ENCODE results near the gene CFAP77.

The CFAP77 gene

GRCh38 chr9:132584601-132585560 lies 174.9 kb downstream of the CFAP77 start:
- Mint-ChIP-seq H3K4me1 (ENCODE audit: low read depth in 2 of 2) (peaks cover 5 to 8% of the 10 kb centered on the region in 2 donors), H3K27me3 (peaks cover 66 to 91% of the 10 kb centered on the region in 2 donors), H3K4me3 (no peak overlapping the region), H3K27ac (no peak overlapping the region), H3K36me3 (ENCODE audit: insufficient read depth) (peaks cover 29% of the 10 kb centered on the region), H3K9me3 (no peaks in the 10 kb centered on the region)
- no peak for DNase-seq
- ATAC-seq (replicated peaks): no peak

- no peak for ATAC-seq (replicated peaks)
- DNase-seq: no peak
- H3K4me1 Mint-ChIP-seq (ENCODE audit: low read depth in 2 of 2): peaks cover 7 to 12% of the 10 kb centered on the region in 2 donors
- peaks cover 27% of the 10 kb centered on the region for H3K36me3 Mint-ChIP-seq (ENCODE audit: insufficient read depth)
- no peak overlapping the region for H3K27ac Mint-ChIP-seq
- no peak overlapping the region for H3K4me3 Mint-ChIP-seq
- H3K9me3 Mint-ChIP-seq: no peaks in the 10 kb centered on the region
- H3K27me3 Mint-ChIP-seq: peaks cover 71 to 96% of the 10 kb centered on the region in 2 donors
Observed at GRCh38 chr9:132585954-132586829, 176.2 kb downstream of the CFAP77 start.

GRCh38 chr9:132586830-132587591 lies 177.0 kb downstream of the CFAP77 start:
- no peak for ATAC-seq (replicated peaks)
- peaks cover 71 to 96% of the 10 kb centered on the region in 2 donors for H3K27me3 Mint-ChIP-seq
- H3K9me3 Mint-ChIP-seq: no peaks in the 10 kb centered on the region
- H3K4me3 Mint-ChIP-seq: no peak overlapping the region
- H3K36me3 Mint-ChIP-seq (ENCODE audit: insufficient read depth): peaks cover 20% of the 10 kb centered on the region
- peaks cover 4 to 9% of the 10 kb centered on the region in 2 donors for H3K4me1 Mint-ChIP-seq (ENCODE audit: low read depth in 2 of 2)
- no peak for DNase-seq
- no peak overlapping the region for H3K27ac Mint-ChIP-seq

- peaks cover 76 to 98% of the 10 kb centered on the region in 2 donors for H3K27me3 Mint-ChIP-seq
- no peak overlapping the region for H3K4me3 Mint-ChIP-seq
- H3K36me3 Mint-ChIP-seq (ENCODE audit: insufficient read depth): peaks cover 15% of the 10 kb centered on the region
- no peak for DNase-seq
- H3K27ac Mint-ChIP-seq: no peak overlapping the region
- no peak for ATAC-seq (replicated peaks)
- H3K9me3 Mint-ChIP-seq: no peaks in the 10 kb centered on the region
- peaks cover 4 to 9% of the 10 kb centered on the region in 2 donors for H3K4me1 Mint-ChIP-seq (ENCODE audit: low read depth in 2 of 2)
Observed at GRCh38 chr9:132587592-132587955, 177.6 kb downstream of the CFAP77 start.

- Mint-ChIP-seq H3K27me3 (peaks cover 77 to 97% of the 10 kb centered on the region in 2 donors), H3K4me1 (ENCODE audit: low read depth in 2 of 2) (peaks cover 4 to 9% of the 10 kb centered on the region in 2 donors), H3K9me3 (no peaks in the 10 kb centered on the region), H3K27ac (no peak overlapping the region), H3K4me3 (no peak overlapping the region), H3K36me3 (ENCODE audit: insufficient read depth) (peaks cover 12% of the 10 kb centered on the region)
- ATAC-seq (replicated peaks): no peak
- DNase-seq: no peak
Observed at GRCh38 chr9:132588098-132588497, 178.1 kb downstream of the CFAP77 start.

GRCh38 chr9:132588501-132589147 lies 178.6 kb downstream of the CFAP77 start:
- peaks cover 4 to 9% of the 10 kb centered on the region in 2 donors for H3K4me1 Mint-ChIP-seq (ENCODE audit: low read depth in 2 of 2)
- H3K36me3 Mint-ChIP-seq (ENCODE audit: insufficient read depth): peaks cover 13% of the 10 kb centered on the region
- H3K27me3 Mint-ChIP-seq: peaks cover 76 to 97% of the 10 kb centered on the region in 2 donors
- H3K27ac Mint-ChIP-seq: no peak overlapping the region
- no peak overlapping the region for H3K4me3 Mint-ChIP-seq
- H3K9me3 Mint-ChIP-seq: no peaks in the 10 kb centered on the region
- no peak for ATAC-seq (replicated peaks)
- no peak for DNase-seq

- peaks cover 70 to 93% of the 10 kb centered on the region in 2 donors for H3K27me3 Mint-ChIP-seq
- H3K4me1 Mint-ChIP-seq (ENCODE audit: low read depth in 2 of 2): peaks cover 4 to 9% of the 10 kb centered on the region in 2 donors
- ATAC-seq (replicated peaks): no peak
- no peak overlapping the region for H3K4me3 Mint-ChIP-seq
- no peak for DNase-seq
- H3K27ac Mint-ChIP-seq: no peak overlapping the region
- H3K36me3 Mint-ChIP-seq (ENCODE audit: insufficient read depth): peaks cover 14% of the 10 kb centered on the region
- H3K9me3 Mint-ChIP-seq: no peaks in the 10 kb centered on the region
Observed at GRCh38 chr9:132589148-132590036, 179.4 kb downstream of the CFAP77 start.

- DNase-seq (no peak), ATAC-seq (replicated peaks) (no peak)
- Mint-ChIP-seq H3K4me3 (no peak overlapping the region), H3K9me3 (no peaks in the 10 kb centered on the region), H3K36me3 (ENCODE audit: insufficient read depth) (peaks cover 14% of the 10 kb centered on the region), H3K4me1 (ENCODE audit: low read depth in 2 of 2) (peaks cover 4 to 9% of the 10 kb centered on the region in 2 donors), H3K27ac (no peak overlapping the region), H3K27me3 (peaks cover 64 to 87% of the 10 kb centered on the region in 2 donors)
Observed at GRCh38 chr9:132590037-132590317, 180.0 kb downstream of the CFAP77 start.

GRCh38 chr9:132590318-132591182 lies 180.5 kb downstream of the CFAP77 start:
- Mint-ChIP-seq H3K4me3 (no peak overlapping the region), H3K36me3 (ENCODE audit: insufficient read depth) (peaks cover 17% of the 10 kb centered on the region), H3K27ac (no peak overlapping the region), H3K9me3 (no peaks in the 10 kb centered on the region), H3K27me3 (peaks cover 59 to 82% of the 10 kb centered on the region in 2 donors), H3K4me1 (ENCODE audit: low read depth in 2 of 2) (peaks cover 4 to 9% of the 10 kb centered on the region in 2 donors)
- no peak for DNase-seq
- no peak for ATAC-seq (replicated peaks)

GRCh38 chr9:132591244-132591643 lies 181.2 kb downstream of the CFAP77 start:
- no peak overlapping the region for H3K4me3 Mint-ChIP-seq
- H3K27ac Mint-ChIP-seq: no peak overlapping the region

GRCh38 chr9:132591751-132592314 lies 181.8 kb downstream of the CFAP77 start:
- no peak overlapping the region for H3K27ac Mint-ChIP-seq
- peaks cover 14% of the 10 kb centered on the region for H3K36me3 Mint-ChIP-seq (ENCODE audit: insufficient read depth)
- H3K27me3 Mint-ChIP-seq: peaks cover 46 to 80% of the 10 kb centered on the region in 2 donors
- H3K9me3 Mint-ChIP-seq: no peaks in the 10 kb centered on the region
- ATAC-seq (replicated peaks) (no peak), DNase-seq (no peak)
- H3K4me1 Mint-ChIP-seq (ENCODE audit: low read depth in 2 of 2): peaks cover 4 to 9% of the 10 kb centered on the region in 2 donors
- H3K4me3 Mint-ChIP-seq: no peak overlapping the region

More at GRCh38 chr9:132591244-132591643, 181.2 kb downstream of the CFAP77 start:
- H3K9me3 Mint-ChIP-seq: no peaks in the 10 kb centered on the region
- no peak for ATAC-seq (replicated peaks)
- H3K36me3 Mint-ChIP-seq (ENCODE audit: insufficient read depth): peaks cover 17% of the 10 kb centered on the region
- peaks cover 4 to 9% of the 10 kb centered on the region in 2 donors for H3K4me1 Mint-ChIP-seq (ENCODE audit: low read depth in 2 of 2)
- no peak for DNase-seq
- H3K27me3 Mint-ChIP-seq: peaks cover 52 to 80% of the 10 kb centered on the region in 2 donors
